Measurements from ENCODE around the gene NPHP3. TPM values are rescaled to one million over a fixed set of nuclear protein-coding genes. Genes with fewer than 3 reads are reported as not detected.

The NPHP3 gene
- total RNA-seq, 4 donors from 2014 or later = 6.3 to 13.4 (median 10.6) TPM

DNA sequence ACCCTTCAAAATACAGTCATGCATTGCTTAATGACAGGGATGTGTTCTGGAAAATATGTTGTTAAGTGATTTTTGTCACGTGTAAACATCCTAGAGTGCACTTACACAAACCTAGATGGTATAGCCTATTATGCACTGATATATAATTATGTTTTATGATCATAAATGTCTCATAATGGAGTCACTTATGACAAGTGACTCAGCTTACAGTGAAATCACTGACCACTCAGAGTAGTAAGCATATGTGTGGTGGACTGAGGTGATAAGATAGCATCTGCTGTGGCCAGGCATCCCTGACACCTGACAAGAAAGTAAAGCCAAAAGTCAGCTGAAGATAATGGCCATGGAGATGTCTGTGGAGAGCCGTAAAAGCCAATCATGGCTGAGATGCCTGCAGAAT is 68.0 kb downstream of the NPHP3 start:
- in situ Hi-C loops (cut with MboI; ENCODE audit: low sequenced_read_pairs in 4 of 4) = no loop called here
- no peaks in the 10 kb centered on the region for H3K9me3 ChIP-seq
- no peaks in the 10 kb centered on the region for H3K27me3 ChIP-seq
- no peaks in the 10 kb centered on the region for H3K36me3 ChIP-seq
- no peak overlapping the region for H3K27ac ChIP-seq
- TF ChIP-seq, protein P1, sequence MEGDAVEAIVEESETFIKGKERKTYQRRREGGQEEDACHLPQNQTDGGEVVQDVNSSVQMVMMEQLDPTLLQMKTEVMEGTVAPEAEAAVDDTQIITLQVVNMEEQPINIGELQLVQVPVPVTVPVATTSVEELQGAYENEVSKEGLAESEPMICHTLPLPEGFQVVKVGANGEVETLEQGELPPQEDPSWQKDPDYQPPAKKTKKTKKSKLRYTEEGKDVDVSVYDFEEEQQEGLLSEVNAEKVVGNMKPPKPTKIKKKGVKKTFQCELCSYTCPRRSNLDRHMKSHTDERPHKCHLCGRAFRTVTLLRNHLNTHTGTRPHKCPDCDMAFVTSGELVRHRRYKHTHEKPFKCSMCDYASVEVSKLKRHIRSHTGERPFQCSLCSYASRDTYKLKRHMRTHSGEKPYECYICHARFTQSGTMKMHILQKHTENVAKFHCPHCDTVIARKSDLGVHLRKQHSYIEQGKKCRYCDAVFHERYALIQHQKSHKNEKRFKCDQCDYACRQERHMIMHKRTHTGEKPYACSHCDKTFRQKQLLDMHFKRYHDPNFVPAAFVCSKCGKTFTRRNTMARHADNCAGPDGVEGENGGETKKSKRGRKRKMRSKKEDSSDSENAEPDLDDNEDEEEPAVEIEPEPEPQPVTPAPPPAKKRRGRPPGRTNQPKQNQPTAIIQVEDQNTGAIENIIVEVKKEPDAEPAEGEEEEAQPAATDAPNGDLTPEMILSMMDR (IDR thresholded peaks at IDR 0.05 in 4 of 5, conservative IDR thresholded peaks at IDR 0.05 in 1 of 5) = no peak
- no peak for TF ChIP-seq POLR2A (IDR thresholded peaks at IDR 0.05)
- ATAC-seq (no peak), DNase-seq (no peak)
- intact Hi-C loops (cut with DNase I; ENCODE audit: low total_unique reads) = no loop called here
- no peak overlapping the region for H3K4me3 ChIP-seq
- peaks cover 11 to 18% of the 10 kb centered on the region in 2 donors for H3K4me1 ChIP-seq

DNA sequence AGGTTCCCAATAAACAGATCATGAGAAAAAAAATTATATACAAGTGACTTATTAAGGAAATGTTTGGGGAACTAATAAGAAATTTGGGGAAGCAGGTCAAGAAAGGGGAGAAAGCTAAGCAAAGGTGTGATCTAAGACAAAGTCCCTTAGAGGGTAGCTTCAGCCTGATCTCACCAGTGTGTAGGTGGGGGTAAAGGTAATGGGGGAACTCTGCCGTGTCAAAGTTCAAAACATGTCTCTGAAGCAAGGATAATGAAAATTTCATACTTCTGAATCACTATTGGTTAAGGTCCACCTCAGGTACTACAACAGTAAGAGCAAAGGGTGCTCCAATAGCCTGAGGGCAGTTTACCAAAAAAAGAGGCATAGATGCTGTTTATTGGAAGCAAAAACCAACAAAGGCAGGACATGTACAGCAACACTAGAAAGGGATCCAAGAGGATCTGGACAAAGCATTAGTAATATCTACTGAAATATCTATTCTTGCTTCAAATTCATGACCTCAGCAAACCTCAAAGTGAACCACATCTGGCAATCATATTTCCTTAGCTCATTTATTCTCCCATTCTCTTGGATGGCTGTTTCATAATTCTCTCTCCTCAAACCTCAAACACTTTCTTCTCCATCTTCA is 69.5 kb downstream of the NPHP3 start:
- ATAC-seq = no peak
- Histone ChIP-seq H3K4me1 (peaks cover 0 to 5% of the 10 kb centered on the region in 2 donors), H3K27me3 (no peaks in the 10 kb centered on the region), H3K27ac (no peak overlapping the region), H3K4me3 (no peak overlapping the region), H3K9me3 (no peaks in the 10 kb centered on the region), H3K36me3 (no peaks in the 10 kb centered on the region)
- intact Hi-C loops (cut with DNase I; ENCODE audit: low total_unique reads) (no loop called here), in situ Hi-C loops (cut with MboI; ENCODE audit: low sequenced_read_pairs in 4 of 4) (no loop called here)
- TF ChIP-seq, protein P1 (IDR thresholded peaks at IDR 0.05 in 4 of 5, conservative IDR thresholded peaks at IDR 0.05 in 1 of 5) = no peak
- TF ChIP-seq POLR2A (IDR thresholded peaks at IDR 0.05) = no peak
- DNase-seq = no peak

DNA sequence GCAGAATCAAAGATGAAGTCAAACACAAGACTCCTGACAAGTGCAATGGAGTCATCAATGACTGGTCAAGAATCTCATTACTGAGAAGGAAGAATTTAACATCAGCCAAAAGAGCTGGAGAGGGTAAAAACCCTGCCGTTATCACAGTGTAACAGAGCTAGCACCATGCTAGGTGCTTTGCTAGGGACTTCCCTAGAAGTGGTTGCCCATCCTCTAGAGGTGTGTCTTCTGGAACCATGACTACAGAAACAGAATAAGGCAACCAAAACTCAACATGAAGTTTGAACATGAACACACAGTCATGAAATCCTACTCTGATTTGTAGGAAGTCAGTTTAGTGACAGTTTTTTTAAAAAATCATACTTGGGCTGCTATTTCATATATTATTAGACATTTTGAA is 72.1 kb downstream of the NPHP3 start:
- Histone ChIP-seq H3K4me3 (no peak overlapping the region), H3K4me1 (peaks cover 0 to 5% of the 10 kb centered on the region in 2 donors), H3K9me3 (no peaks in the 10 kb centered on the region), H3K27me3 (no peaks in the 10 kb centered on the region), H3K27ac (no peak overlapping the region), H3K36me3 (no peaks in the 10 kb centered on the region)
- no peak for TF ChIP-seq POLR2A (IDR thresholded peaks at IDR 0.05)
- TF ChIP-seq, protein P1 (IDR thresholded peaks at IDR 0.05 in 4 of 5, conservative IDR thresholded peaks at IDR 0.05 in 1 of 5) = no peak
- ATAC-seq (no peak), DNase-seq (no peak)
- in situ Hi-C loops (cut with MboI; ENCODE audit: low sequenced_read_pairs in 4 of 4) = no loop called here
- intact Hi-C loops (cut with DNase I; ENCODE audit: low total_unique reads) = no loop called here

DNA sequence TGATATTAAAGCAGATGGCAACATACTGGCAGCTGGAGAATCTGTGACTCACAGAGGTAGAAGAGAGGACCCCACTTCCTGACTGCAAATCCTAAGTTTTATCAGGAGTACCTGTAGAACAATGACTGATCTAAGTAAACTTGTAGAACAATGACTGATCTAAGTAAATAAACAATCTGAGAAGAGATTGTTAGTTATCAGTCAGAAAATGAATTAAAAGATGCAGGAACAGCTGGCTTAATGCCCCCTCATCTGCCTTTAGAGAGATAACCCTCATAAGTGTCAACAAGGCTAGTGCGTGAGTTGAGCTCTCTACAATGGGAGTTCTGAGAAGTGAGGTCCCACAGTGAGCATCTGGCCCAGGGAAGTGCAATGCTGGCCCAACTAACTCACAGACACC is 77.2 kb downstream of the NPHP3 start:
- no peak for TF ChIP-seq POLR2A (IDR thresholded peaks at IDR 0.05)
- TF ChIP-seq, protein P1 (IDR thresholded peaks at IDR 0.05 in 4 of 5, conservative IDR thresholded peaks at IDR 0.05 in 1 of 5) = no peak
- no peak overlapping the region for H3K4me3 ChIP-seq
- ATAC-seq (no peak), DNase-seq (no peak)
- in situ Hi-C loops (cut with MboI; ENCODE audit: low sequenced_read_pairs in 4 of 4) = loop anchor here in 3 of 4 donors (5.0 to 10.0 kb wide), 3 partner anchors 100 to 110 kb away; no protein-coding TSS in a partner anchor
- H3K9me3 ChIP-seq = no peaks in the 10 kb centered on the region
- no peaks in the 10 kb centered on the region for H3K4me1 ChIP-seq
- intact Hi-C loops (cut with DNase I; ENCODE audit: low total_unique reads) = no loop called here
- no peaks in the 10 kb centered on the region for H3K27me3 ChIP-seq
- no peaks in the 10 kb centered on the region for H3K36me3 ChIP-seq
- no peak overlapping the region for H3K27ac ChIP-seq

DNA sequence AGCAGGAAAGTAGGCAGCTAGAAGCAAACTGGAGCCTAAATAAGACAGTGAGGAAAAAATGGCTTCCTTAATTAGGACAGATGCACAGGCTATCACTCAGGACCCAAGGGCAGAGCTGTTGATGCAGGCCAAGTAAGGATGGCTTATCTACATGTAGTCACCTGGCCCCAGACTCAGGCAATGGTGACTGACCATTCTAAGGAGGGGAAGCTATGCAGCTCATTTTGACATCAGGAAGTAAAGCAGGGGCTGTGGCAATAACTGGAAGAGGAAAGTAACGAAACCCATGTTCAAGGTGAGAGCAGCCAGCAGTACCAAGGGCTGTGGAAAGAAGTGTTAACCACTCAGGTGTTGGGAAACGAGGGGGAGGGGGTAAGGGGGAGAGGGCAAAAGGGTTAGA is 78.8 kb downstream of the NPHP3 start:
- intact Hi-C loops (cut with DNase I; ENCODE audit: low total_unique reads) = no loop called here

More for the DNA sequence above, 78.8 kb downstream of the NPHP3 start:
- H3K27ac ChIP-seq = no peak overlapping the region
- no peaks in the 10 kb centered on the region for H3K27me3 ChIP-seq
- DNase-seq (no peak), ATAC-seq (no peak)
- in situ Hi-C loops (cut with MboI; ENCODE audit: low sequenced_read_pairs in 4 of 4) = loop anchor here in 2 of 4 donors (10.0 kb wide), 2 partner anchors 99 to 109 kb away; no protein-coding TSS in a partner anchor
- H3K4me1 ChIP-seq = no peaks in the 10 kb centered on the region
- peaks cover 0 to 13% of the 10 kb centered on the region in 2 donors for H3K36me3 ChIP-seq
- TF ChIP-seq POLR2A (IDR thresholded peaks at IDR 0.05) = no peak
- TF ChIP-seq, protein P1 (IDR thresholded peaks at IDR 0.05 in 4 of 5, conservative IDR thresholded peaks at IDR 0.05 in 1 of 5) = no peak
- no peaks in the 10 kb centered on the region for H3K9me3 ChIP-seq
- no peak overlapping the region for H3K4me3 ChIP-seq

All from gastrocnemius medialis (tissue), 4 donors.